NCI-H2029 (cell line): ENCODE results near the gene PTPRF.

Experiments
- DNase-seq: peaks from one replicate; lab custom pipeline; 2025; lab: John Stamatoyannopoulos, UW

Gene PTPRF

GRCh38 chr1:43552813-43553212, 22.1 kb downstream of the PTPRF start:
- peak; percentile 94 for DNase-seq

- peak; percentile 42 for DNase-seq
Observed at GRCh38 chr1:43554444-43554992, 23.8 kb downstream of the PTPRF start.

GRCh38 chr1:43556782-43557181, 26.1 kb downstream of the PTPRF start:
- no peak for DNase-seq

GRCh38 chr1:43557744-43558245, 27.1 kb downstream of the PTPRF start:
- no peak for DNase-seq

- peak; percentile 76 for DNase-seq
Observed at GRCh38 chr1:43558346-43558841, 27.7 kb downstream of the PTPRF start.

GRCh38 chr1:43559714-43560113, 29.0 kb downstream of the PTPRF start:
- DNase-seq: no peak

- DNase-seq: no peak
Observed at GRCh38 chr1:43560286-43560685, 29.6 kb downstream of the PTPRF start.

GRCh38 chr1:43563876-43564539, 33.3 kb downstream of the PTPRF start:
- no peak for DNase-seq

- DNase-seq: peak; percentile 61
Observed at GRCh38 chr1:43564551-43565348, 34.1 kb downstream of the PTPRF start.

- peak; percentile 82 for DNase-seq
Observed at GRCh38 chr1:43565600-43566360, 35.1 kb downstream of the PTPRF start.

GRCh38 chr1:43566382-43567044, 35.8 kb downstream of the PTPRF start:
- DNase-seq: peak; percentile 71

- no peak for DNase-seq
Observed at GRCh38 chr1:43569175-43569574, 38.5 kb downstream of the PTPRF start.

- DNase-seq: no peak
Observed at GRCh38 chr1:43570277-43570676, 39.6 kb downstream of the PTPRF start.

GRCh38 chr1:43570715-43571114, 40.0 kb downstream of the PTPRF start:
- DNase-seq: no peak

- no peak for DNase-seq
Observed at GRCh38 chr1:43572084-43572483, 41.4 kb downstream of the PTPRF start.

GRCh38 chr1:43572538-43572937, 41.9 kb downstream of the PTPRF start:
- no peak for DNase-seq

- DNase-seq: no peak
Observed at GRCh38 chr1:43573066-43573800, 42.5 kb downstream of the PTPRF start.

GRCh38 chr1:43576521-43576920, 45.8 kb downstream of the PTPRF start:
- DNase-seq: no peak

- no peak for DNase-seq
Observed at GRCh38 chr1:43577655-43578542, 47.2 kb downstream of the PTPRF start.

- no peak for DNase-seq
Observed at GRCh38 chr1:43580039-43580438, 49.4 kb downstream of the PTPRF start.
